GM12891 (cell line): ENCODE results near the gene CDC42BPG.

Experiments used
- PAX5 ChIP-seq: IDR thresholded peaks from 2 replicates; pipeline ENCODE4 v1.6.1; 2011; ENCODE audit warnings: low read length, moderate library complexity, mild to moderate bottlenecking; ENCODE audit not compliant: insufficient read depth, severe bottlenecking
- POLR2A ChIP-seq: IDR thresholded peaks from 2 replicates; pipeline ENCODE4 v1.6.1; 2011; ENCODE audit warnings: low read depth, low read length, control low read depth
- POLR2AphosphoS5 ChIP-seq: IDR thresholded peaks from 2 replicates; pipeline ENCODE4 v1.6.1; 2011; ENCODE audit warnings: low read depth, low read length, control low read depth

DNA sequence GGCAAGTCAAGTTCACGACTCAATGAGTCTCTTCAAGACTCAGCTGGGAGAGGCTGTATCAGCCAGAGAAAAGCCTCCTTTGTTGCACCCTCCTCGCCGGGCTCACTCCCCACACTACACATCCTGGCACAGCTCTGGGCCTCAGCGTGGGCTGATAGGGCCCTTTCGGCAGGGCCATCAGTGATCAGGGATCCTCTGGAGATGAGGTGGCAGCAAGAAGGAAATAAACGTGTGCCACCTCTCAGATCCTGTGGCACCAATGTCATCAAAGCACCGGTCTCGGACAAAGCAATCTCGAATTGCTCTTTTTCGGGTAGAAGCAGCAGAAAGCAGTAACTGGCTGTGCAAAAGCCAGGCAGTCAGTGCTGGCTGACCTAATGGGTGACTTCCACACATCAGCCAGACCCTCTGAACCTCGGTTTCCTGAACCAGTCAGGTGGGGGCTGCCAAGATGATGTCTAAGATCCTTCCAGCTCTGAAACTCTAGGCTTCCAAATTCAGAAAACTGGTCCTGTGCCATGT is 31.8 kb upstream of the CDC42BPG start:
- no peak for TF ChIP-seq PAX5
- TF ChIP-seq POLR2A: no peak
- no peak for TF ChIP-seq POLR2AphosphoS5
